GM18909 (cell line): ENCODE results near the gene GNPAT.
A peak's percentile ranks its signal among the peaks of the same experiment; 100 is the strongest.

Source experiments
- ATAC-seq: cut with Tn5 transposase; IDR thresholded peaks from one replicate; pipeline ENCODE4 v1.9.1; 2021; ENCODE audit warnings: mild to moderate bottlenecking; ENCODE audit not compliant: unreplicated experiment, poor library complexity

The GNPAT gene

GRCh38 chr1:231240531-231240882 is 505 bp upstream of the GNPAT start:
- ATAC-seq, result peak; percentile 1

DNA sequence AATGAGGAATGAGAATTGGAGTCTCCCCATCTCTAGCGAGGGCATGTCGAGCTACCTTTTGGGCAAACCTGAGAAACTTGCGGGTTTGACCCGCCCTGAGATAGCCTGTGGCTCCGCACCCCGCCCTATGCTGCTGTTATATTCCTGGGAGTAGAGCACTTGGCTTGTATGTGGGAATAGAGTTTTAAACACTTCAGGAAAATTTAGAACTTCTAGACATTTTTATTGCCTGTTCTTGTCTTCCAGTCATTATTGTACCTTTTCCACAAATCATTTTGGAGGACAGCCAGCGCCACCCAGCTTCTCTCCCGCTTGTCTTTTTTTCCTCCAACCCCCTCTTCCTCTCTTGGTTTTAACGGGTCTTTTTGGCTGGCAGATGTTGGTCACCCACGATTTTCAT is 738 bp downstream of the GNPAT start:
- peak; percentile 36 for ATAC-seq

DNA sequence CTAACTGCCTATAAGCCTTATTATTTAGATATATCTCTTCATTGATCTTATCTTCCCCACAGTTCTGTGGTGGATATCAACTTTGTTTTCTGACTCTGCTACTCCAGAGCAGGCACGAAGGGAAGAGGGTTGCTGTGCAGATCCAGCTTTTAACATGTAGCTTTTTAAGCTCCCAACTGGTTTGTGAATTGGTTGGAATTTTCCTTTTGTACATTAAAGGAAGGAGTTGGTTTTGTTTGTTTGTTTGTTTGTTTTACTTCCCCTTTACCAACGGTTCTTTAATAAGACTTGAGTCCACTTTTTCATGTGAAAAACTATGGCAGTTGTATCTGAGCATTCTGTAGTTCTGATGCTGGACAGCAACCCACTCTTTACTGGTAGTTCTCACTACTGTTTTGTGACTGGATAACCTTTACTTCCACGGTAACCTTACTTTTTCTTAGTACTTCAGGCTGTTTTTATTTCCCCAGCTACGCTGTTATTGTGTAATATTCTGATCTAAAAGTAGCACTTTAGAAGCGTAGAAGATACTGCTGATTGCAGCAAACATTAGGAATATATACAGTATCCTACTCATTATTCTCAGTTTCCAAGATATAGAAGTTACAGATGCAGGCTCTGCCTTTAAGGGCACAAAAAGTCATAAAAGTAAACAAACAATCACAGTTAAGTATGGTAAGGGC is 1.6 kb downstream of the GNPAT start:
- ATAC-seq, result no peak

GRCh38 chr1:231248778-231249177 is 7.8 kb downstream of the GNPAT start:
- no peak for ATAC-seq

GRCh38 chr1:231252336-231252735 is 11.3 kb downstream of the GNPAT start:
- no peak for ATAC-seq

DNA sequence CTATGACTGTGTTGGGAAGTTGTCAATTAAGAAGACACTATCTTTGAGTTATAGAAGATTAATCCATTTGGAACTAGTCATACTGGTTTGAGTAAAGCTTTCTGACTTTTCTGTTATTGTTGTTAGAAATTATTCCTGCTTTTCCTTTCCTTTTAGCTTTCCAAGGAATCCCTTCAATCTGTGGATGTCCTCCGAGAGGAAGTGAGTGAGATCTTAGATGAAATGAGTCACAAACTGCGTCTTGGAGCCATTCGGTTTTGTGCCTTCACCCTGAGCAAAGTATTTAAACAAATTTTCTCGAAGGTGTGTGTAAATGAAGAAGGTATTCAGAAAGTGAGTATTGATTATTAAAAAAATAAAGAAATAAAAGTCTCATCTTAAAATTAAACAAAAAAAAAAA is 19.3 kb downstream of the GNPAT start:
- no peak for ATAC-seq

- ATAC-seq, result no peak
Observed at GRCh38 chr1:231264642-231265041, 23.6 kb downstream of the GNPAT start.

- no peak for ATAC-seq
Observed at GRCh38 chr1:231265379-231265778, 24.4 kb downstream of the GNPAT start.

DNA sequence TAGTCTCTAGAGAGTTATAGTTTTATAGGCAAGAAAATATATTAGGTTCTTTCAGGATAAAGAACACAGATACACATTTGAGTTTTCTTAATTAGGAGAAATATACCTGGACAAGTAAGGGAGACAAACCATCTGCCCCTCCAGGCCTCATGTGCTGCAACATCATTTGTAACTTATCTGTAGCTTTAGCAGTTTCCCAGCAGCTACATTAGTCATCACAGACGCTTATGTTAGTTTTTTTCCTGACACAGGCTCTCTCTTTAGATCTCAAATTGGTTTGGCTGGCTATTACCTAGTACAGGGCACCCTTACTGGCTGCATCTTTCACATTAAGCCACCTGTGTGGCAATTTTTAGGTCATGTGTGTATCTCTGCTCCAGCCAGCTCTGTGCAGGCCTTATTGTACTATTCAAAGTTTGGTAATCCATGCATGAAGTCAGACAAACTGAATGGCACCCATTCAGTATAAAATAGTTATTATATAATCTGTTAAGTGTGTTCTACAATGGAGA is 25.9 kb downstream of the GNPAT start:
- ATAC-seq, result no peak

GRCh38 chr1:231272173-231272572 is 31.2 kb downstream of the GNPAT start:
- no peak for ATAC-seq

GRCh38 chr1:231272880-231273279 is 31.9 kb downstream of the GNPAT start:
- no peak for ATAC-seq

DNA sequence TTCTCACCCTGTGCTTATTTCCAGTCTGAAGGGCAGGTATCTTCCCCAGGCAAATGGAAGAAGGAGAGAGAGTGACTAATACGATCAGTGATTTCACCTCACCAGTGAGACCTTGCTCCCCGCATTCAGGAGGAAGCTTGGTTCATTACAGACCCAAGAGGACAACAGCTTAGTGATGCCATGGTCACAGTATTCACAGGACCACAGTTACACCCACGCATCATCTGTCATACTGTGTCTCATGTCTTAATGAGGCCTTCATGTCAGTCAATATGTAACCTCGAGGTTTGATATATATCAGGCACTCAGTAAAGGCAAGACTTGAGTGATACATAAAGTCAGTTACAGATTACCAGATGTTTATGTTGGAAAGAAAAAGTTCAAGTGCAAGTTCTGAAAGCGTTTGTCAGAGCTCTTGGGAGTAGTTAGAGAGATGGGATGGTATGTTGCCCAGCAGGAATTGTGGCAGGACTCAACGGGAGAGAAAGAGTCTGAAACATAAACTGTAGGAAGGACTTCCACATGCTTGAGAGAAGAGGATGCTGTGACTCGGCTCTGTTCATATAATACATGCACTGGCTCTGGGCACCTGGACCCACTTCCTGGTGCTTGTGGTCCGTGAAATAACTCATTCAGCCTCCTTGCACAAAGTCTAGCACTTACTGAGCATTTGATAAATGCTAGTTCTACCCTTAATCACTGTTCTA is 33.3 kb downstream of the GNPAT start:
- ATAC-seq, result no peak

DNA sequence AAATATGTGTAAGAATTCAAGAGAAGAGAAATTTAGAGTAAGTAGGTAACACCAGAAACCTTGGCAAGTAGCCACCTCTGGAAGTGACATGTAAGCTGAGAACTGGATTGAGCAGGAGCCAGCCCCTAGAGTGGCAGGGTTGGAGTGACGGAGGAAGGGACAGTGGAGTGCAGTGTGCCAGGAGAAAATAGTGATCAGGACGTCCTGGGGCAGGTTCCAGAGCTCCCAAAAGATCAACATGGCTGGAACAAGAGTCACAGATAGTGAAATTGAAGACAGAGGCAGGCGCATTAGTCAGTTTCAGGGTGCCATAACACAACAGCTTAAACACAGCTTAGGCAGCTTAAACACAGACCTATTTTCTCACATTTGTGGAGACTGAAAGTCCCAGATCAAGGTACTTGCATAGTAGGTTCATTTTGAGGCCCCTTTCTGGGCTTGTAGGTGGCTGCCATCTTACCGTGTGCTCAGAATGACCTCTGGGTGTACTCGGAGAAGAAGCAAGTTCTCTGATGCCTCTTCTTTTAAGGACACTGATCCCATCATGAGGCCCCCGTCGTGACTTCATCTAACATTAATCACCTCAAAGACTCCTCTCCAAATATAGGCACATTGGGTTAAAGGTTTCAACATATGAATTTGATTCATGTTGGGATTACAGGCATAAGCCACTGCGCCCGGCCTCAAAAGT is 37.2 kb downstream of the GNPAT start:
- no peak for ATAC-seq

DNA sequence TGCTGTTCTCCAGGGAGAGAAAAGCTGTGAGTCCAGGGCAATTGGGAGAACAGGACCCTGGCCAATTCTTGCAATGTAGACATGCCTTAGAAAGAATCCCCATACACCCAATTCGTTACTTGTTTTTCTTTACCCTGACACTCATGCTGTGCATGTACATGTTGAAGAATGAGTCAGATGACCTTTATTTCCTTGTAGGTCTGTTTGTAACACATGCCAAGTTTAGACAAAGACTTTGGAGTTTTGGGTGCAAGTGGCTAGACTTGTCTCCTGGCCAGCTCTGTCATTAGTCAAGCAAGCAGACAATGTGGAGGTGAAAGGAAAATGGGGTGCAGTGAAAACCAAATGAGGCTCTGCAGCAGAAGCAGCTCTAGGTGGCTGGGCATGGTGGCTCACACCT is 38.1 kb downstream of the GNPAT start:
- ATAC-seq, result no peak

DNA sequence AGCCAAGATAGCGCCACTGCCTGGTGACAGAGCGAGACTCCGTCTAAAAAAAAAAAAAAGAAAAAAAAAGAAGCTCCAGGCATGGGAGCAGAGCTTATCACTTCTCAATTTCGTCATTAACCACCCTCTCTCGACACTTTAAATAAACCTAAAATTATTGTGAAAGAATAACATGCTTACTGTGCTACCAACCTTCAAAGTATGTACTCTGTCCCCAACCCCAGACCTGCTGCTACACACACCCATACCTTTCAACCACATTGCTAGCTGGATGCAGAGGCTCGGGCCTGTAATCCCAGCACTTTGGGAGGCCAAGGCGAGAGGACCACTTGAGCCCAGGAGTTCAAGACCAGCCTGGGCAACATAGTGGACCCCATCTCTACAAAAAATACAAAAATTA is 38.7 kb downstream of the GNPAT start:
- no peak for ATAC-seq

- no peak for ATAC-seq
Observed at GRCh38 chr1:231284441-231284840, 43.4 kb downstream of the GNPAT start.

- ATAC-seq, result no peak
Observed at GRCh38 chr1:231286603-231287002, 45.6 kb downstream of the GNPAT start.

DNA sequence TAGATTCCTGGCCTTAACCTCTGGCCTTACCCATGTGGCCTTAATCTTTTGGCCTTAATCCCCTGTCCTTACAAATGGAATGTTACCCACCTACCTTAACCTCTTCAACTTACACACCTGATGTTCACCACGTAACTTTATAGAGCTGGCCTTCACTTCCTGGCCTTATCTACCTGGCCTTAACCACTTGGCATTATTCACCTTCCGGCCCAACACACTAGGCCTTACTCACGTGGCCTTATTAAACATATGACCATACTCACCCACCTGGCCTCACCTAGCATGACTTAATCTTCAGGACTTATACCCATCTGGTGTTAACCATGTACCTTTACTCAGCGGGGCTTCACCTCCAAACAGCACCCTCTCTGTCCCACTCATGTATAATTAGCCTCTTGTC is 54.9 kb downstream of the GNPAT start:
- no peak for ATAC-seq

DNA sequence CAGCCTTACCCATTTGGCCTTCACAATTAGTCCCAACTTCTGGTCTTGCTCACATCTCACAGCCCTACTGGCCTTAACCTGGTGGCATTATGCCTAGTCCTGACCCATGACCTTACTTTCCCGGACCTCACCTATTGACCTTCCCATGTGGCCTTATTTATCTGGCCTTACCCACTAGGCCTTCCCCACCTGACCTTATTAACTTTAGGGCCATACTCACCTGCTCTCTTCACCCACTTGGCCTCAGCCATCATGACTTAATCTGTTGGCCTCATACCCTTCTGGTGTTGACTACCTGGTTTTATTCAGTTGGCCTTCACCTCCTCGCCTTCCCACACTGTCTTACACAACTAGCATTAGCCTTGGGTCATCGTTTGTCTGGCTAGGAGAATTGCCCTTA is 61.0 kb downstream of the GNPAT start:
- no peak for ATAC-seq

- no peak for ATAC-seq
Observed at GRCh38 chr1:231310391-231310934, 69.5 kb downstream of the GNPAT start.
